GF-D8 (cell line): Measurements from ENCODE around the gene SPPL2C.

Experiments
- DNase-seq: peaks from one replicate; lab custom pipeline; 2025; lab: John Stamatoyannopoulos, UW

The SPPL2C gene

GRCh38 chr17:45844695-45845375 is at the start of gene SPPL2C:
Gene SPPL2C (plus strand): TSS chr17:45844881. CDS start chr17:45844907, 26 bp downstream.
- no peak for DNase-seq

GRCh38 chr17:45800816-45801215 is 43.9 kb upstream of the SPPL2C start:
- no peak for DNase-seq

GRCh38 chr17:45801421-45801820 is 43.3 kb upstream of the SPPL2C start:
- DNase-seq, result no peak

- DNase-seq, result no peak
These were observed 35.8 kb upstream of the SPPL2C start for GRCh38 chr17:45808845-45809244.

GRCh38 chr17:45809499-45809898 is 35.2 kb upstream of the SPPL2C start:
- no peak for DNase-seq

- no peak for DNase-seq
These were observed 32.6 kb upstream of the SPPL2C start for GRCh38 chr17:45812102-45812501.

GRCh38 chr17:45813048-45813725 is 31.5 kb upstream of the SPPL2C start:
- no peak for DNase-seq

GRCh38 chr17:45814622-45815606 is 29.8 kb upstream of the SPPL2C start:
- no peak for DNase-seq

- DNase-seq, result no peak
These were observed 28.9 kb upstream of the SPPL2C start for GRCh38 chr17:45815752-45816151.

GRCh38 chr17:45818041-45818440 is 26.6 kb upstream of the SPPL2C start:
- no peak for DNase-seq

- no peak for DNase-seq
These were observed 26.0 kb upstream of the SPPL2C start for GRCh38 chr17:45818699-45819098.

GRCh38 chr17:45819632-45820031 is 25.0 kb upstream of the SPPL2C start:
- no peak for DNase-seq

GRCh38 chr17:45820052-45820780 is 24.5 kb upstream of the SPPL2C start:
- DNase-seq, result no peak

GRCh38 chr17:45821147-45821546 is 23.5 kb upstream of the SPPL2C start:
- no peak for DNase-seq

- no peak for DNase-seq
These were observed 21.1 kb upstream of the SPPL2C start for GRCh38 chr17:45823598-45823997.

GRCh38 chr17:45824475-45824874 is 20.2 kb upstream of the SPPL2C start:
- no peak for DNase-seq

- DNase-seq, result no peak
These were observed 19.7 kb upstream of the SPPL2C start for GRCh38 chr17:45824901-45825492.

- no peak for DNase-seq
These were observed 18.9 kb upstream of the SPPL2C start for GRCh38 chr17:45825792-45826191.

- DNase-seq, result no peak
These were observed 17.6 kb upstream of the SPPL2C start for GRCh38 chr17:45826919-45827588.

- no peak for DNase-seq
These were observed 16.5 kb upstream of the SPPL2C start for GRCh38 chr17:45828171-45828570.

- DNase-seq, result no peak
These were observed 16.0 kb upstream of the SPPL2C start for GRCh38 chr17:45828582-45829133.
